NK-92 (cell line): ENCODE data around the gene ZNF615.
"Not testable (repeated sequence)": the region's sequence is repeated elsewhere in the genome, so short reads cannot be mapped to it uniquely, and the experiment has no call there.

ENCODE experiments used
- DNase-seq: peaks from one replicate; lab custom pipeline; 2025; ENCODE audit not compliant: unreplicated experiment; lab: John Stamatoyannopoulos, UW

Gene ZNF615

GRCh38 chr19:51980926-51981325, 27.1 kb downstream of the ZNF615 start:
- DNase-seq = not testable (repeated sequence)

GRCh38 chr19:51980116-51980736, 27.8 kb downstream of the ZNF615 start:
- DNase-seq = no peak

- DNase-seq = no peak
These were observed 29.1 kb downstream of the ZNF615 start for GRCh38 chr19:51978882-51979281.

- no peak for DNase-seq
These were observed 30.7 kb downstream of the ZNF615 start for GRCh38 chr19:51977346-51977745.

GRCh38 chr19:51976852-51977251, 31.2 kb downstream of the ZNF615 start:
- DNase-seq = no peak

GRCh38 chr19:51975787-51976186, 32.2 kb downstream of the ZNF615 start:
- not testable (repeated sequence) for DNase-seq

GRCh38 chr19:51971624-51972023, 36.4 kb downstream of the ZNF615 start:
- no peak for DNase-seq

GRCh38 chr19:51970718-51971117, 37.3 kb downstream of the ZNF615 start:
- no peak for DNase-seq

- no peak for DNase-seq
These were observed 42.4 kb downstream of the ZNF615 start for GRCh38 chr19:51965583-51965982.

- DNase-seq = not testable (repeated sequence)
These were observed 47.3 kb downstream of the ZNF615 start for GRCh38 chr19:51960621-51961233.

GRCh38 chr19:51959791-51960190, 48.2 kb downstream of the ZNF615 start:
- no peak for DNase-seq

- DNase-seq = not testable (repeated sequence)
These were observed 50.2 kb downstream of the ZNF615 start for GRCh38 chr19:51957846-51958245.

- no peak for DNase-seq
These were observed 59.0 kb downstream of the ZNF615 start for GRCh38 chr19:51948975-51949374.

- DNase-seq = no peak
These were observed 61.4 kb downstream of the ZNF615 start for GRCh38 chr19:51946602-51947001.

GRCh38 chr19:51944798-51945552, 63.0 kb downstream of the ZNF615 start:
- DNase-seq = no peak
